Kidney epithelial cell (primary cell): ENCODE measurements around the gene CD79B. TPM values are rescaled to one million over a fixed set of nuclear protein-coding genes. Genes with fewer than 3 reads are reported as not detected.

Source experiments
- DNase-seq: peaks from one replicate; pipeline ENCODE4 v3.0.0-alpha.2; 2010; ENCODE audit warnings: low read depth
- H3K27me3 ChIP-seq: 2 replicates; pipeline ENCODE4 v1.6.0; 2011; ENCODE audit warnings: low read length; ENCODE audit not compliant: control insufficient read depth, insufficient read depth
- H3K36me3 ChIP-seq: 2 replicates; pipeline ENCODE4 v1.5.1; 2011; ENCODE audit warnings: low read length; ENCODE audit not compliant: control insufficient read depth, insufficient read depth
- H3K4me3 ChIP-seq: 2 replicates; pipeline ENCODE4 v1.5.1; 2011; ENCODE audit warnings: low read depth, mild to moderate bottlenecking, control low read depth, low read length
- CTCF ChIP-seq: IDR thresholded peaks from 2 replicates; pipeline ENCODE4 v1.5.1; 2011; ENCODE audit warnings: mild to moderate bottlenecking, moderate library complexity, low read length, control low read depth, inconsistent platforms; ENCODE audit not compliant: insufficient read depth, poor library complexity, severe bottlenecking
- total RNA-seq: library from RNA; depleted of rRNA; stranded (reverse); fragments of >200 nt; gene quantifications from 2 replicates; pipeline ENCODE4 v1.2.3, GENCODE V29; 2015

The CD79B gene
- total RNA-seq, 1 donor from 2014 or later: not detected

- H3K27me3 ChIP-seq: peaks cover 2% of the 10 kb centered on the region
- no peak for TF ChIP-seq CTCF
- no peak for DNase-seq
- no peak overlapping the region for H3K4me3 ChIP-seq
- no peaks in the 10 kb centered on the region for H3K36me3 ChIP-seq
These were observed 2.3 kb upstream of the CD79B start for GRCh38 chr17:63934183-63935112.

- no peaks in the 10 kb centered on the region for H3K36me3 ChIP-seq
These were observed 1.5 kb upstream of the CD79B start for GRCh38 chr17:63933598-63933997.

DNA sequence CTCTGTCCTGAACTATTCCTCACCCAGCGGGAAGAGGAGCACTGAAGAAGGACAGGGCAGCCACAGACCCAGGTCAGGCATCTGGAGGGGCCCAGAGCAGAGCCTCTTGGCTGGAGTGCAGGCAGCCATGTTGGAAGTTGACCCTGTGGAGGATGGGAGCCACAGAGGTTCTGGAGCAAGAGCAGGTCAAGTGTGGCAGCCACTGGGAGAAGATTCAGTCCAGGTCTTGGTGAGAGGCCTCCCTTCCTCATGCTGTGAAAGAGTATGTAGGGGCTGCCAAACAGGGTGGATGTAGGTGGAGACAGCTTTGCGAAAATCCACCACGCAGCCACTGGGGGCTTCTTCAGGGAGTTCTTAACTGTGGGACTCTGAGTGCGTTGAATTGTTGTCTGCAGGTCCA, 590 bp upstream of the CD79B start:
- Histone ChIP-seq H3K36me3 (no peaks in the 10 kb centered on the region), H3K27me3 (peaks cover 2% of the 10 kb centered on the region), H3K4me3 (no peak overlapping the region)
- TF ChIP-seq CTCF: no peak
- no peak for DNase-seq

More at GRCh38 chr17:63933598-63933997, 1.5 kb upstream of the CD79B start:
- TF ChIP-seq CTCF: no peak
- DNase-seq: no peak
- Histone ChIP-seq H3K4me3 (no peak overlapping the region), H3K27me3 (peaks cover 2% of the 10 kb centered on the region)

DNA sequence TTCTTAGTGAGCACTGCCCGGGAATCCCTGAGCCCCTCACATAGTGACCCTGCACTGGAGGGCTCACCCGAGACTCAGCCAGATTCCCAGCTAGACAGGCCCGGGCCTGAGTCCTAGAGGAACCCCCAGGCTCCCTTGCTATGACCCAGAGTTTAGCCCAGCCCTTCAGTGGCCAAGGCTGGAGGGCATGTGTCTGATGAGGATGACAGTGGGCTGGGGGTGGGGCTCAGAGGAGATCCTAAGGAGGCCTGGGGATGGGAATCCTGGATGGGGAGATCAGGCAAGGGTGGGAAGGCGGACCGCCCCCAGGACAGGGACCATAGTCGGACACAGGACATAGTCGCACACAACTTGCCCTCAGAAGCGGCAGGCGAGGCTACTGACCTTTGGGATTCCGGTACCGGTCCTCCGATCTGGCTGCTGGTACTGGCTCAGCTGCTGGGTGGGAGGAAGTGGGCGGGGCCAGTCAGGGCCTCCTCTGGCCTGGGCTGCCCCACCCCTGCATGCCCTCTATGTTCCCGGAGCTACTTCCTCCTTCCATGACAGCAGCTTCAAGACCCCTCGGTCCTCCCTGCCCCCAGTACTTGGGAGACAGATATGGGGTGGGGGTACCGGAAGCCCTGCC, 1.1 kb downstream of the CD79B start:
- peaks cover 2% of the 10 kb centered on the region for H3K27me3 ChIP-seq
- H3K36me3 ChIP-seq: no peaks in the 10 kb centered on the region
- DNase-seq: no peak
- H3K4me3 ChIP-seq: no peak overlapping the region
- no peak for TF ChIP-seq CTCF

DNA sequence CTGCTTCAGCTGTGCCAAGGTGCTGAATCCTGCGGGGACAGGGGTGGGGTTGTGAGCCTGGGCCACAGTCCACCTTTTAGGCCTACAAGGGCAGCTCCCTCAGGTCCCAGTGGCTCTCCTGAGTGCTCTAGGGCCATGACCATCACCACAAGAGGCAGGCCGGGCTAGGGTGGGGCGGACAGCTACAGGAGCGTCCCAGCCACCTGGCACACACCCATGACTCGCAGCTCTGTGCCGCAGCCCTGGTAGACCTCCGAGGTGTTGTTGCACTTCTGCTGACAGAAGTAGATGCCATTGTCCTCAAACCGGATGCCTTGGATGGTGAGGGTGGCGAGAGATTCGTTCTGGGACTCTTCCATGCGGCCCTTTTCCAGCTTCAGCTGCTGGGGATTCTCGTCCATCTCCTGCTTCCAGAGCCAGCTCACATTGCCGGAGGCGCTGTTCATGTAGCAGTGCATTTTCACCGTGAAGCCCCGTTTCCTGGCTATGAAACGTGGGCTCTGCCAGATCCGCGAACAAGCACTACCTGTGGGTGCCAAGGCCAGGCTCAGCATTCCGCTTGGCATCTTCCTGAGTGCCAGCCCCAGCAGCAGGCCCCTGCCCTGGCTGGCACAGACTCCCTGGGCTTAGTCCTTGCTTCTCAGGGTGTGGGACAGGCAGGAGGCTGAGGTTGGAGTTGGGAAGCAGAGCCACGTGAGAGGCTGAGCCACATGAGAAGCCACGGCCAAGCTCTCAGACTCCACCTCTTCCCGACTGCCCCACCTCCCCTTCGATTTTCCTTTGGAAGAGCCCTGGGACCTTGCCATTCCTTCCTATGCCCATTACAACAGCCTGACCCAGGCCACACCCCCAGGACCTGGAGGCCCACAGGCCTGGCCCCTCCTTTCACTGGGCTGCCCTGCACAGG, 2.0 kb downstream of the CD79B start:
- no peak for DNase-seq
- TF ChIP-seq CTCF: no peak
- H3K27me3 ChIP-seq: peaks cover 2% of the 10 kb centered on the region
- no peaks in the 10 kb centered on the region for H3K36me3 ChIP-seq
- H3K4me3 ChIP-seq: no peak overlapping the region
